ENCODE data around the gene BRSK1. TPM values are rescaled to one million over a fixed set of nuclear protein-coding genes. Genes with fewer than 3 reads are reported as not detected.

Gene BRSK1
- polyA plus RNA-seq, 1 donor from 2014 or later, result 213 TPM

DNA sequence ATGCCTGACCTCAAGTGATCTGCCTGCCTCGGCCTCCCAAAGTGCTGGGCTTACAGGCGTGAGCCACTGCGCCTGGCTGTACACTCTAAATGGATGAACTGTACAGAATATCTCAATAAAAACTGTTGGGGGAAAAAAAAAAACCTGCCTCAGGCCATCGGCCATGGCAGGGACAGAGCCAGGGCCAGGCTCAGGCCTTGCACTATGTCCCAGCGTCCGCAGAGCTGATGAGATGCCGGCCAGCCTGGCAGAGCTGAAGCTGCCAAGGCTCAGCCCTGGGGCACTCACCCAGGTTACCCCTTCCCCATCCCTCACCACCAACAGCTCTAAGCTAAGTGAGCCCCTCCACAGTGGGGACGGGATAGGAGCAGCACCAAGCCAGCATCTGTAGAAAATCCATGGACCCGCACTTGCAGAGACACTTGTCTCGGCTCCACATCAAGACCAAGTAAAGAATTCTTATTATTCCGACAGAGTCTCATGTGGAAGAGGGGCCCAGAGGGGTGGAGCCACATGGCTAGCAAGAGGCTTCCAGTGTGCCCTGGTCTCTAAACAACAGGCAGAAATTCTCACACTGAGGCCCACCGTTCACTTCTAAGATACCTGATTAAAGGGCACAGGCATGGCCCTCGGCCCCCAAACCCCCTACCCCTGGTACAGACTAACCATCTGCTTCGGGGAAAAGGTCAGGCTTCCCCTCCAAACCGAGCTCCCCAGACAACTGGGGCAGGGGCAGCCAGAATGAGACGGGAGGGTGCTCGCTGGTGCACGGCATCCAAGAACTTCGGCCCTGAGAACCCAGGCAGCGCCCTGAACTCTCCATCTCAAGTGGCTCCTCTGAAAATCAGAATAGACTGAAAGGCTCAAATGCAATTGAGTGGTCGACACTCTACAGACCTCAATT lies 30.8 kb upstream of the BRSK1 start:
- Histone ChIP-seq H3K9me2 (ENCODE audit: insufficient read depth, low read length) (no peaks in the 10 kb centered on the region), H2AFZ (ENCODE audit: low read depth, low read length) (no peak overlapping the region), H4K20me1 (ENCODE audit: insufficient read depth) (peaks cover 10% of the 10 kb centered on the region), H3K9ac (ENCODE audit: low read length) (no peak overlapping the region), H3K27me3 (ENCODE audit: insufficient read depth, low read depth, low read length) (no peaks in the 10 kb centered on the region), H3K4me2 (ENCODE audit: low read length) (no peak overlapping the region), H3K79me2 (replicated peaks; ENCODE audit: insufficient read depth, low read length) (peaks cover 74% of the 10 kb centered on the region), H3F3A (ENCODE audit: insufficient read depth, low read length, poor library complexity, severe bottlenecking) (no peaks in the 10 kb centered on the region), H3K27ac (ENCODE audit: low read length) (no peak overlapping the region), H3K4me3 (ENCODE audit: low read length) (no peak overlapping the region), H3K9me3 (ENCODE audit: low read length) (no peaks in the 10 kb centered on the region), H3K36me3 (ENCODE audit: insufficient read depth, low read length) (no peaks in the 10 kb centered on the region)
- no peak for TF ChIP-seq EP300 (conservative IDR thresholded peaks at IDR 0.05; ENCODE audit: poor library complexity, severe bottlenecking)
- no peak for TF ChIP-seq MXI1 (conservative IDR thresholded peaks at IDR 0.05; ENCODE audit: poor library complexity, severe bottlenecking)
- TF ChIP-seq, protein P1, sequence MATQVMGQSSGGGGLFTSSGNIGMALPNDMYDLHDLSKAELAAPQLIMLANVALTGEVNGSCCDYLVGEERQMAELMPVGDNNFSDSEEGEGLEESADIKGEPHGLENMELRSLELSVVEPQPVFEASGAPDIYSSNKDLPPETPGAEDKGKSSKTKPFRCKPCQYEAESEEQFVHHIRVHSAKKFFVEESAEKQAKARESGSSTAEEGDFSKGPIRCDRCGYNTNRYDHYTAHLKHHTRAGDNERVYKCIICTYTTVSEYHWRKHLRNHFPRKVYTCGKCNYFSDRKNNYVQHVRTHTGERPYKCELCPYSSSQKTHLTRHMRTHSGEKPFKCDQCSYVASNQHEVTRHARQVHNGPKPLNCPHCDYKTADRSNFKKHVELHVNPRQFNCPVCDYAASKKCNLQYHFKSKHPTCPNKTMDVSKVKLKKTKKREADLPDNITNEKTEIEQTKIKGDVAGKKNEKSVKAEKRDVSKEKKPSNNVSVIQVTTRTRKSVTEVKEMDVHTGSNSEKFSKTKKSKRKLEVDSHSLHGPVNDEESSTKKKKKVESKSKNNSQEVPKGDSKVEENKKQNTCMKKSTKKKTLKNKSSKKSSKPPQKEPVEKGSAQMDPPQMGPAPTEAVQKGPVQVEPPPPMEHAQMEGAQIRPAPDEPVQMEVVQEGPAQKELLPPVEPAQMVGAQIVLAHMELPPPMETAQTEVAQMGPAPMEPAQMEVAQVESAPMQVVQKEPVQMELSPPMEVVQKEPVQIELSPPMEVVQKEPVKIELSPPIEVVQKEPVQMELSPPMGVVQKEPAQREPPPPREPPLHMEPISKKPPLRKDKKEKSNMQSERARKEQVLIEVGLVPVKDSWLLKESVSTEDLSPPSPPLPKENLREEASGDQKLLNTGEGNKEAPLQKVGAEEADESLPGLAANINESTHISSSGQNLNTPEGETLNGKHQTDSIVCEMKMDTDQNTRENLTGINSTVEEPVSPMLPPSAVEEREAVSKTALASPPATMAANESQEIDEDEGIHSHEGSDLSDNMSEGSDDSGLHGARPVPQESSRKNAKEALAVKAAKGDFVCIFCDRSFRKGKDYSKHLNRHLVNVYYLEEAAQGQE (IDR thresholded peaks at IDR 0.05; ENCODE audit: borderline replicate concordance), result no peak
- no peak for TF ChIP-seq SMC3 (conservative IDR thresholded peaks at IDR 0.05; ENCODE audit: poor library complexity)
- TF ChIP-seq RAD21 (conservative IDR thresholded peaks at IDR 0.05), result no peak
- TF ChIP-seq EZH2 (IDR thresholded peaks at IDR 0.05; ENCODE audit: borderline replicate concordance, insufficient read depth, low read length, poor library complexity, severe bottlenecking), result no peak
- no peak for TF ChIP-seq TAF1 (IDR thresholded peaks at IDR 0.05; ENCODE audit: low read depth)
- TF ChIP-seq CTCF (IDR thresholded peaks at IDR 0.05; ENCODE audit: poor library complexity, severe bottlenecking), result no peak
- no peak for TF ChIP-seq POLR2AphosphoS5 (IDR thresholded peaks at IDR 0.05)

DNA sequence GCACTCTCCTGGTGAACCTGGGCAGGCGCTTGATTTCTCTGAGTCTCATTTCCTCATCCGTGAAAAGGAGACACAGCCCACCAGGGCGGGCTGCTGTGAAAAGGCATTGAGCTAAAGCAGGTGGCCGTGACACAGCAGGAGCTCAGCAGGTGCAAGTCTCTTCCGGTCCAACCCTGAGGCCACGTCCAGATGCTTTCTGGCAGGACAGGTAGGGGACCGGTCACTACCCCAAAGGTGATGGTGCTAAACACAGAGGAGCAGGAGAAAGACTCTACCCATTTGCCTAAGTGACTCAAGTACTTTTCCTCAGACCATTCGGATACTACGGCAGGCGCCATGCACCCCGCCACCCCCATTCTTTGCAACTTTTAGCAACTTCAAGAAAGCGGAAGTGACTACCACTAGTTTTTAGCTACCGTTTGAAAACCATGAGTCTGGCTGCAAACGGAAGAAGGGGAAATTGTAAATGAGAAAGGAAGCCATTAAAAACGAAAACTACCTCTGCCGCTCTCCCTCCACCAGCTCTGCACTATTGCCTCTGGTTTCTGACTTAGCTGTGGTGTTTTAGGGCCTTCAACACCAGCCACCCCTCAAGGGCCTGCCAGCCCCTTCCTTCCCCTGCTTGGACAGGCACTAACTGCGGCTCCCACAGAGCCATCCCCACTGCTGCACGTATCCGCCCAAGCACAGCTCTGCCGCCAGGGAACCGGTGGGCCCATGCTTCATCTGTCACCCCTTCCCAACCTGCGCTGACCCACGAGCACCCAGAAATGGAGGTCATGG lies 29.8 kb upstream of the BRSK1 start:
- no peaks in the 10 kb centered on the region for H3K9me3 ChIP-seq (ENCODE audit: low read length)
- H3K27ac ChIP-seq (ENCODE audit: low read length), result no peak overlapping the region
- TF ChIP-seq MXI1 (conservative IDR thresholded peaks at IDR 0.05; ENCODE audit: poor library complexity, severe bottlenecking) (no peak), CTCF (IDR thresholded peaks at IDR 0.05; ENCODE audit: poor library complexity, severe bottlenecking) (no peak), POLR2AphosphoS5 (IDR thresholded peaks at IDR 0.05) (no peak), RAD21 (conservative IDR thresholded peaks at IDR 0.05) (no peak), SMC3 (conservative IDR thresholded peaks at IDR 0.05; ENCODE audit: poor library complexity) (no peak), EZH2 (IDR thresholded peaks at IDR 0.05; ENCODE audit: borderline replicate concordance, insufficient read depth, low read length, poor library complexity, severe bottlenecking) (no peak), EP300 (conservative IDR thresholded peaks at IDR 0.05; ENCODE audit: poor library complexity, severe bottlenecking) (no peak), TAF1 (IDR thresholded peaks at IDR 0.05; ENCODE audit: low read depth) (no peak)
- TF ChIP-seq, protein P1 (IDR thresholded peaks at IDR 0.05; ENCODE audit: borderline replicate concordance), result no peak
- no peak overlapping the region for H3K9ac ChIP-seq (ENCODE audit: low read length)
- H3K79me2 ChIP-seq (replicated peaks; ENCODE audit: insufficient read depth, low read length), result peaks cover 76% of the 10 kb centered on the region
- no peaks in the 10 kb centered on the region for H3K9me2 ChIP-seq (ENCODE audit: insufficient read depth, low read length)
- H3K36me3 ChIP-seq (ENCODE audit: insufficient read depth, low read length), result no peaks in the 10 kb centered on the region
- H3K4me2 ChIP-seq (ENCODE audit: low read length), result no peak overlapping the region
- peaks cover 10% of the 10 kb centered on the region for H4K20me1 ChIP-seq (ENCODE audit: insufficient read depth)
- H3F3A ChIP-seq (ENCODE audit: insufficient read depth, low read length, poor library complexity, severe bottlenecking), result no peaks in the 10 kb centered on the region
- no peak overlapping the region for H2AFZ ChIP-seq (ENCODE audit: low read depth, low read length)
- no peaks in the 10 kb centered on the region for H3K27me3 ChIP-seq (ENCODE audit: insufficient read depth, low read depth, low read length)
- H3K4me3 ChIP-seq (ENCODE audit: low read length), result no peak overlapping the region

Measured in neural cell (in vitro differentiated cells).